Effector memory CD8-positive, alpha-beta T cell (primary cell): ENCODE measurements around the gene GALNT2.

ENCODE experiments used
- ATAC-seq: fragments of 150-1000 bp; cut with Tn5 transposase; replicated peaks from 2 replicates; pipeline ENCODE4 v1.10.0; 2021; ENCODE audit warnings: mild to moderate bottlenecking, moderate library complexity
- DNase-seq, 3 experiments: peaks; one replicate each; pipeline ENCODE4 v3.0.0; 2021
- H3K27ac Mint-ChIP-seq, 2 donors: one replicate each; pipeline ENCODE4 v1.8.0; 2022; ENCODE audit warnings: mild to moderate bottlenecking in 2 of 2, mixed read lengths in 2 of 2, moderate library complexity in 2 of 2
- H3K27me3 Mint-ChIP-seq, 2 donors: one replicate each; pipeline ENCODE4 v1.8.0; 2022; ENCODE audit warnings: mixed read lengths in 2 of 2
- H3K36me3 Mint-ChIP-seq: one replicate; pipeline ENCODE4 v1.8.0; 2022; ENCODE audit warnings: mild to moderate bottlenecking, moderate library complexity, mixed read lengths; ENCODE audit not compliant: insufficient read depth
- H3K4me1 Mint-ChIP-seq, 2 donors: one replicate each; pipeline ENCODE4 v1.8.0; 2022; ENCODE audit warnings: low read depth in 2 of 2, mixed read lengths in 2 of 2
- H3K4me3 Mint-ChIP-seq, 2 donors: one replicate each; pipeline ENCODE4 v1.8.0; 2022; ENCODE audit warnings: mild to moderate bottlenecking in 2 of 2, mixed read lengths in 2 of 2, moderate library complexity in 2 of 2
- H3K9me3 Mint-ChIP-seq, 2 donors: one replicate each; pipeline ENCODE4 v1.8.0; 2022; ENCODE audit warnings: mixed read lengths in 2 of 2

The GALNT2 gene

DNA sequence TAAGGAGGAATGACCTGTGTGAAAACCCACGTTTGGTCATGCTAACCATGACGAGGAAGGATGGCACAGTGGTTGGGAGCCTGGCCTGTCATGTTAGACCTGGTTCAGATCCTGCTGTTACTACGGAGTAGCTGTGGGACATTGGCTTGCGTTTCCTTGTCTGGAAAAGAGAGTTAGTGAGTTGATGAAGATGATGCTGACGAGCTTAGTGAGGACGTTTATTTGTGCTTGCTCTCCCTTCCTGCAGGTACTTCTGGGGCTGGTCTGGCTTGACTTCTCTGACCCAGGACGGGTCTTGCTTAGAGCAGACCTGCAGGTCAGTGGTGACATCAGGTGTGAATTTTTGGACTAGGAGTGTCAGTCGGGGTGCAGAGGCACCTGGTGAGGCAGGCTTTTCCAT is 14.7 kb downstream of the GALNT2 start:
- Mint-ChIP-seq H3K36me3 (peaks cover 11% of the 10 kb centered on the region), H3K4me1 (peaks cover 30 to 58% of the 10 kb centered on the region in 2 donors), H3K9me3 (peaks cover 7 to 9% of the 10 kb centered on the region in 2 donors), H3K4me3 (no peak overlapping the region), H3K27ac (peak overlapping the region; percentile 16 to 17), H3K27me3 (no peaks in the 10 kb centered on the region)
- ATAC-seq: no peak
- DNase-seq: no peak

DNA sequence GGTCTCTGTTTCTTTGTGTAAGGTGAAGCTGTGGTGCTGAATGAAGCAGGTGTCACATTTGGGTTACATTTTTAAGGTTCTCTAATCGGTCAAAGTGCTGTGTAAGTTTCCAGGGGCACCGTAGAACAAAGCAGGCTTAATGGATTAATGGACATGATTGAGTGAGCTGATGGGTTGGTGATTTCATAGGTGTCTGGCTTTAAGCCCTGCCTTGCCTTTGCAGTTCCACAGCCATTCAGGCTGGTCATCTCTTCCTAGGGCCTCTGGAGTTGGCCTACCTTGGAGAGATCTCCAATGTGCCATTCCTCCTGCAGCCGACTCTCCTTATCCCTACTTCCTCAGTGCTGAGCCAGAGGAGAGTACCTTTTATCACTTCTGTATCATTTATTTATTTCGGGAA is 15.2 kb downstream of the GALNT2 start:
- no peaks in the 10 kb centered on the region for H3K27me3 Mint-ChIP-seq
- H3K4me3 Mint-ChIP-seq: peak overlapping the region; percentile 29 to 70
- ATAC-seq: no peak
- H3K27ac Mint-ChIP-seq: peak overlapping the region; percentile 17 to 99
- no peak for DNase-seq
- H3K4me1 Mint-ChIP-seq: peaks cover 29 to 58% of the 10 kb centered on the region in 2 donors
- H3K36me3 Mint-ChIP-seq: peaks cover 11% of the 10 kb centered on the region
- peaks cover 7 to 9% of the 10 kb centered on the region in 2 donors for H3K9me3 Mint-ChIP-seq

DNA sequence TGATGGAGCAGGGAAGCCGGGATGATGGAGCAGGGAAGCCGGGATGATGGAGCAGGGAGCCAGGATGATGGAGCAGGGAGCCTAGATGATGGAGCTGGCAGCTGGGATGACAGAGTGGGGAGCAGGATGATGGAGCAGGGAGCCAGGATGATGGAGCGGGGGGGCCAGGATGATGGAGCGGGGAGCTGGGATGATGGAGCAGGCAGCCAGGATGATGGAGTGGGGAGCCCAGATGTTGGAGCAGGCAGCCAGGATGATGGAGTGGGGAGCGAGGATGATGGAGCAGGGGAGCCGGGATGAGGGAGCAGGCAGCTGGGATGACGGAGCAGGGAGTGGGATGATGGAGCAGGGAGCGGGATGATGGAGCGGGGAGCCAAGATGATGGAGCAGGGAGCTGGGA is 16.0 kb downstream of the GALNT2 start:
- peaks cover 7 to 9% of the 10 kb centered on the region in 2 donors for H3K9me3 Mint-ChIP-seq
- H3K36me3 Mint-ChIP-seq: peaks cover 11% of the 10 kb centered on the region
- peak overlapping the region; percentile 17 to 99 for H3K27ac Mint-ChIP-seq
- H3K4me3 Mint-ChIP-seq: peak overlapping the region; percentile 29 to 70
- peaks cover 31 to 62% of the 10 kb centered on the region in 2 donors for H3K4me1 Mint-ChIP-seq
- DNase-seq: no peak
- H3K27me3 Mint-ChIP-seq: no peaks in the 10 kb centered on the region
- ATAC-seq: no peak

DNA sequence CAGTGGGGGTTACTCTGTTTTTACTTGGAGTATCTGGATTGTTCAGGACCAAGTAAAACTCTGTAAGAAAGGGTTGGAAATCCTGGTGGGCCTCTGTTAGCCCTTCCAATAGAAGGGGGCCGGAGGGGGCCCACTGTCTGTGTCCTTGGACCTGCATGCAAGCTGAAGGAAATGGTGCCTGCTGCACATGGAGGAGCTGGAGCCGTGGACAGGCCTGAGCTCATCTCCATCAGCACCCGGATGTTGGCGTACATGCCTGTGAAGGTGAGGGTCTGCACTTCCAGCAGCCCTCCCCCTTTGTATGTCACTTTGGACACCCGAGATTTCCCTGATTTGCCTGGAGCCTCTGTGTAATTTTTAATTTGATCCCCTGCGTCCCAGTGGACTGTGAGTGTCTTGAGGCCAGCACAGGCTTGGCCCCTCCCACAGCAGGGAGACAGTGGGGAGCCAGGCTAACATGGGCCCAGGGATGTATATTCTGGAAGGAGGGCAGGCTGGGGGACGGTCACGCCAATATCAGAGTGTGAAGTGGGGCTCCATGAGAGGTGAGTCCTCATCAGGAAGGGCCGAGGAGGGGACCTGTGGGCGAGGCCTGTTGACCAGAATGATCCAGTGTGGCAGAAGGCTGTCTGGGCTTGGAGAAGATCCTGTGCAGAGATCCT is 16.8 kb downstream of the GALNT2 start:
- peaks cover 33 to 64% of the 10 kb centered on the region in 2 donors for H3K4me1 Mint-ChIP-seq
- DNase-seq (no peak), ATAC-seq (no peak)
- H3K9me3 Mint-ChIP-seq: peaks cover 7 to 9% of the 10 kb centered on the region in 2 donors
- no peaks in the 10 kb centered on the region for H3K27me3 Mint-ChIP-seq
- peak overlapping the region in 1 of 2 donors; percentile 11 for H3K4me3 Mint-ChIP-seq
- H3K36me3 Mint-ChIP-seq: peaks cover 13% of the 10 kb centered on the region
- peak overlapping the region; percentile 17 to 99 for H3K27ac Mint-ChIP-seq

DNA sequence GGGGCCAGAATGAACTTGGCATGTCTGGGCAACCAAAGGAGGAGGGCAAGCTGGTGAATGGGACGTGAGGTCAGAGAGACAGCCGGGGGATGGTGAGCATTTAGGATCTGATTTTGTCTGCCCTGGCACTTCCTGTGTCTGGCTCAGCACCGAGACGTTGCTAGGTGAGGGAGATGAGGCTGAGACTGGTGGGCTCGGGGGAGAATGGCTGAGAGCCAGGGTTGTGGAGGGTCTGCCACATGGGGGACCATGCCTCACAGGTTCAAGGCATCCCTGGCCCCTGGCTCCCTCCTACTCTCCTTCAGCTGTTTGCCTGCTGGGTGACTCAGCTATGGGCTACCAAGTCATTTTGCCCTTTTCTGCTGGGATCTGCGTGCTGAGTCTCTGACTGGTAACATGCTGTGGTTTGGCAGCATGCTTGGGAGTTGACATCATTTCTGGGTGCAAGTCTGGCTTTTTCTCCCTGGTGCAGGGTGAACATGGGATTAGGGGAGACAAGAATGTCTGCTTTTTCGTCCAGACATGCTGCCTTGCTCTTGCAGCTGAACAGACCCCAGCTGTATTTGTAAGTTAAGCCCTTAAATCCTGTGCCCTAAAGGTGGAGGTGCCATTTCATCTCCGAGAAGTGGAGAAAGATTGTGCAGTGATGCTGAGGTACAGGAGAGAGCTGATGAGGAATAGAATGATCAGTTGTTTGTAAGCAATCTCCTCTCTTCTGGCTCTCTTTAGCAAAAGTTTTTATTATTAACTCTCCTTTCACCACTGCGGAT is 17.6 kb downstream of the GALNT2 start:
- H3K27ac Mint-ChIP-seq: peak overlapping the region; percentile 17 to 99
- H3K27me3 Mint-ChIP-seq: no peaks in the 10 kb centered on the region
- ATAC-seq (peak; percentile 63), DNase-seq (no peak)
- peaks cover 13% of the 10 kb centered on the region for H3K36me3 Mint-ChIP-seq
- H3K4me1 Mint-ChIP-seq: peaks cover 37 to 59% of the 10 kb centered on the region in 2 donors
- H3K9me3 Mint-ChIP-seq: peaks cover 7 to 9% of the 10 kb centered on the region in 2 donors
- H3K4me3 Mint-ChIP-seq: peak overlapping the region in 1 of 2 donors; percentile 11

DNA sequence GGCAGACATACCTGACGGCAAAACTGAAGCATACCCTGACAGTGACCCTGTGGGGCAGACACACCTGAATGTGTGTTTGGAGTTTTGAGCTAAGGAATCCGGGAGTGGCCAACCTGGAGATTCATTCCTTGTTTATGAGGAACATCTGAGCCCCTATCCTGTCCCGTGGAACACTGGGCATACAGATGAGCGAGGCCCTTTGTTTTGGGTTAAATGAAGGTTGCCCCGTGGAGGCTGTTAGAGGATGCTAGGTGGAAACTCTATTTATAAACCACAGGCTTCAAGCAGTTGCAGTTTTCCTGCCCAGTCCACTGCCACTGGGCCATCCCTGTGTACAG is 18.1 kb downstream of the GALNT2 start:
- Mint-ChIP-seq H3K27ac (peak overlapping the region in 1 of 2 donors; percentile 99), H3K4me3 (no peak overlapping the region), H3K36me3 (peaks cover 13% of the 10 kb centered on the region), H3K27me3 (no peaks in the 10 kb centered on the region), H3K9me3 (peaks cover 7 to 9% of the 10 kb centered on the region in 2 donors), H3K4me1 (peaks cover 35 to 54% of the 10 kb centered on the region in 2 donors)
- DNase-seq (no peak), ATAC-seq (no peak)

DNA sequence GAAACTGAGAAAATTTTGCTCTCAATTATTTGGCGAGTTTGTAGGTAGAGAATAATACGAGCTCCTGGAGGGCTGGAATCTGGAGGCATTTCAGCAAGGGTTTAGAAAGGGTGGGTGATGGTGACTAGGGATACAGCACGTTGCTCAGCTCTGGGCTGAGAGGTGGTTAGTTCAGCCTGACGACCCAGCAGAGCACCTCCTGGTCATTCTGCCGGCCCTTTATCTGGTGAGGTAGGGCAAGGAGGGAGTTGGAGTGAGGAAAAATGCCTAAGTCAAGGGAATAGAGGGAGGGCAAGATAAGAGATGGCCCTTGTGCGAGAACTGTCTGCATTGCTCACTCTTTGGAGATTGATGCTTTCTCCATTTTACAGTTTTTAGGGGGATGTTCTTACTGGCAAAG is 19.1 kb downstream of the GALNT2 start:
- peaks cover 7 to 9% of the 10 kb centered on the region in 2 donors for H3K9me3 Mint-ChIP-seq
- H3K27ac Mint-ChIP-seq: no peak overlapping the region
- peaks cover 37 to 54% of the 10 kb centered on the region in 2 donors for H3K4me1 Mint-ChIP-seq
- H3K4me3 Mint-ChIP-seq: no peak overlapping the region
- ATAC-seq: no peak
- H3K27me3 Mint-ChIP-seq: no peaks in the 10 kb centered on the region
- peaks cover 13% of the 10 kb centered on the region for H3K36me3 Mint-ChIP-seq
- DNase-seq: no peak

DNA sequence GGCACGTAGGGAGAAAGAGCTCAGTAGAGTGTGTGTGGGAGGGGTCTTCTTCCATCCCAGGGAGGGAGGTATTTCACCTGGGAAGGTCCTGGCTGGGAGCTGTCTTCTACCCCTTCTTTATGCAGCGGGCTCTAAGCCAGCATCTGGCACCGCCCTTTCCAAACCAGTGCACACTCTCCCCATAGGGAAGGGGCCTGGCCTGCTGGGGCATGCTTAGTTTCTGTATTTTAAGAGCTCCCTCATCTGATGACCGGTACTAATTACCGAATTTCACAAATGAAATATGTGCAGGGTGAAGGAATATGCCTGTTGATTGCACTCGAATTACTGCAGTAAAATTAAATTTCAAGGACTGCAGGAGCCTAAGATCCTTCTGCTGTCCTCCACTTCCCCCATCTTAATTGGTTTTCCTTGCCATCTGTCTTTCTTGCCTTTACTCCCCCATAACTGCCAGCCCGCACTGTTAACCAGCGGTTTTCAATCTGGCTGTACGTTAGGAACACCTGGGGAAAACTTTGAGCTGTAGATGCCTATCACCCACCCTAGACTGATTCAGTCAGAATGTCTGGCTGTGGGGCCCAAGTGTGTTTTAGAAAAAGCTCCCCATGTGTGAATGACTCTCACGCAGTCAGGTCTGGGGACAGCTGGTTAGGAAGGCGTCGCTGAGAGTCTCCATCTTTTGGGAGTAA is 20.1 kb downstream of the GALNT2 start:
- no peaks in the 10 kb centered on the region for H3K27me3 Mint-ChIP-seq
- no peak overlapping the region for H3K4me3 Mint-ChIP-seq
- H3K4me1 Mint-ChIP-seq: peaks cover 37 to 50% of the 10 kb centered on the region in 2 donors
- peaks cover 7 to 9% of the 10 kb centered on the region in 2 donors for H3K9me3 Mint-ChIP-seq
- ATAC-seq (no peak), DNase-seq (no peak)
- peak overlapping the region in 1 of 2 donors; percentile 62 for H3K27ac Mint-ChIP-seq
- peaks cover 18% of the 10 kb centered on the region for H3K36me3 Mint-ChIP-seq

DNA sequence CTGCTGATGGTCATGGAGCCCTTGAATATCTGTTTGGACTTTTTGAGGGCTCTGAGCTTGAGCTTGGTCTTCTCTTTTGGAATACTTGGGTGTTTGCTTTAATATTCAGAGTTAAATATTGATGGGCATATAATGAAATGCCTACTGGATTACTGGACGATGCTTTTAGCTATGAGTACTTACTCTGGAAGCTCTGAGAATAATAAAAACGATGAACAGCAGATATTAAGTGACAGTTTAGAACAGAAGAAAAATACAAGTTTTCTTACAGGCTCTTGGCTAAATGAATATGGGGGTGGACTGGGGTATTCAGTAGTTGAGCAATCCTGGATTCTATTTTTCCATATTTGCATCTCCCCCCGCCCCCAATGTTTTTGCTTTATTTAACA is 20.7 kb downstream of the GALNT2 start:
- Mint-ChIP-seq H3K36me3 (peaks cover 13% of the 10 kb centered on the region), H3K4me3 (no peak overlapping the region), H3K27me3 (no peaks in the 10 kb centered on the region), H3K27ac (peak overlapping the region in 1 of 2 donors; percentile 62), H3K9me3 (peaks cover 2 to 5% of the 10 kb centered on the region in 2 donors), H3K4me1 (peaks cover 34 to 45% of the 10 kb centered on the region in 2 donors)
- DNase-seq: no peak
- ATAC-seq: no peak

DNA sequence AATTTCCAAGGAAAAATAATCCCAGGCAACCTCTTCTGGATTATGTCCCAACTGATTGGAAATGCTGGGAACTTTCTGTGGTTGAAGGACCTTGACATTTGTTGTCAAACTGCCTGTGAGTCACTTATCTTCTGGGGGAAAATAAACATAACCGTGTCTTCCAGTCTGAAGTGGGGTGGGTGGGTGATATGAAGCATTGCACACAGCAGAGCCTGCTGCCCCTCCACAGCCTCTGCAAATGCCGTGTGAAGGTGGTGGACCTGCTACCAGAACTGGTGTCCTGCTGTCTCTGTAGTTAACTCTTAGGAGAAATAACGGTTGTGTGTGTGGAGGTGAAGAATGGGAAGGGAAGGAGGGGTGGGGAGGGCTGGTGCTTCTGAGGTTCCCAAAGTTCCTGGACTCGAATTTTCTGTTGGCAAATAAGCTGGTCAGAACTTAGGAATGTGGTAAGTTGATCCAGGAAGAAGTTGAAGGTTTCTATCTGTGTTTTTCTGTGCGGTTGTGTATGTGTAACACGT is 23.2 kb downstream of the GALNT2 start:
- H3K9me3 Mint-ChIP-seq: no peaks in the 10 kb centered on the region
- H3K4me3 Mint-ChIP-seq: no peak overlapping the region
- no peak overlapping the region for H3K27ac Mint-ChIP-seq
- H3K36me3 Mint-ChIP-seq: peaks cover 10% of the 10 kb centered on the region
- H3K27me3 Mint-ChIP-seq: no peaks in the 10 kb centered on the region
- no peak for ATAC-seq
- no peak for DNase-seq
- peaks cover 28 to 32% of the 10 kb centered on the region in 2 donors for H3K4me1 Mint-ChIP-seq

DNA sequence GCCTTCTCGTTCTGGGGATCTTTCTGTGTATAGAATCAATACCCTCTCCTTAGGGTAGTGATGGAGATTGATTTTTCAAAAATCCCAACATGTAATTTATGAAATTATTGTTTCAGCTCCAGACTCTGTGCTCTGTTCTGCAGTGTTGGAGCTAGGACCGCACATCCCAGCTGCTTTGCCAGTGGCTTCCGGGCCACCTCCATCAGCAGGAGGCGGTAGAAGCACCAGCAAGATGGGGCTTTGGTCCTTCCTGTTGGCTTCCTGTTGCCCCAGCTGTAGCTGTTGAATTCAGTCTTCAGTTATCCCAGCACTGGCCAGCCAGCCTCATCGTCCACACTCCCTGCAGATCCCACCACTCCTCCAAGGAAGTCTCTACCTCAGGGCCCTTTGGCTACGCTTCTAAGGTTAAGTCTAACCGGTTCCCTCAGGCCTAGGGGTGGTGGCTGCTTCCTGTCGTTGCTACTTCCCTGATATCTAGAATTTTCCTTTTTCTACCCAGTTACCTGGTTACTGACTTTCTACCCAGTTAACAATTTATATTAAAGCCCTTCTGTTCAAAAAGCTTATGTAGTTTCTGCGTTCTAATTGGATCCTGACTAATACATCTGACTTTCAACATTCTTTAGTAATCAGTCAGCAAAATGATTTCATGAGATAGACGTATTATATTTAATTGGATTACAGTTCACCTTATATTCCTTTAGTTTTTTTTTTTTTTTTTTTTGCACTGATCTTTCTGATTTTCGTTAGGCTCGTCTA is 24.6 kb downstream of the GALNT2 start:
- H3K4me3 Mint-ChIP-seq: no peak overlapping the region
- H3K27me3 Mint-ChIP-seq: no peaks in the 10 kb centered on the region
- DNase-seq: no peak
- peaks cover 21 to 22% of the 10 kb centered on the region in 2 donors for H3K4me1 Mint-ChIP-seq
- H3K27ac Mint-ChIP-seq: no peak overlapping the region
- no peaks in the 10 kb centered on the region for H3K9me3 Mint-ChIP-seq
- no peak for ATAC-seq
- H3K36me3 Mint-ChIP-seq: peaks cover 10% of the 10 kb centered on the region

DNA sequence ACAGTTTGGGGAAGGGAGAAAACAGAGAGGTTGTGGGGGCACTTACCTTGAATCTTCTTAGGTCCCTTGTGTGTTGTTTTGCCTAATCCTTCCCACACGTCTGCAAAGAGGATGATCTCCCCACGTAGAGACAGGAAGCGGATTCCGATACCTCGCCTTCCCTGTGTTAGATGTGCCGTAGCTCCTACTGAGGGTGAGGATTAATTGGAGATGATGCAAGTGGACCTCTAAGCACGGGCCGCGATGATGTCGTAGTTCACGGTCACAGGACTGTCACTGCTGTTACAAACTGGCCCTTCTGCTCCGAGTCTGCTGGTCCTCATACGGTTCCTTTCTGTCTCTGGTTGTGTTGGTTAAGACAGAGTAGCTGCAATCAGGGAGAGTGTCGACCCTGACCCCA is 27.7 kb downstream of the GALNT2 start:
- Mint-ChIP-seq H3K9me3 (no peaks in the 10 kb centered on the region), H3K4me3 (no peak overlapping the region), H3K27me3 (no peaks in the 10 kb centered on the region), H3K36me3 (peaks cover 11% of the 10 kb centered on the region), H3K27ac (no peak overlapping the region), H3K4me1 (peaks cover 18 to 19% of the 10 kb centered on the region in 2 donors)
- ATAC-seq: no peak
- DNase-seq: no peak

DNA sequence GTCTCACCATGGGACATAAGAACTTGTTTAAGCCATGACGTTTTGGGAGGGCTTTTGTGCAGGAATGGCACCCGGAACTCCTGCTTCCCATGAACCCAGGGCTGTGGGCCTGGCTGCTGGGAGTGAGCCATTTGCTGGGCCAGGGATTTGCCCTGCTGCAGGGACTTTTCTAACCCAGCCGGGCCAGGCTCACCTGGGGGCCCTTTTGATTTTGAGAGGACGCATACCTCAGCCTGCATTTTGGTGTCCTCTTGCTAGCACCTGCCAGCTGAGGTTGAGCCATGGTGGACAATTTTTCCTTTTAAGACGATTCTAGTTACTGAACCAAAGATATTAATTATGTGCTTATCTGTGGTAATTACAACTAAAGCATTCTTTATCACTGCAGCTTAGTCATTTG is 28.9 kb downstream of the GALNT2 start:
- DNase-seq: no peak
- no peak for ATAC-seq
- Mint-ChIP-seq H3K4me1 (peaks cover 18% of the 10 kb centered on the region in 2 donors), H3K9me3 (no peaks in the 10 kb centered on the region), H3K27ac (no peak overlapping the region), H3K4me3 (no peak overlapping the region), H3K27me3 (no peaks in the 10 kb centered on the region), H3K36me3 (peaks cover 11% of the 10 kb centered on the region)
